Adrenal gland (tissue), 5 donors: ENCODE results near the gene FNDC1.

Source experiments
- CTCF ChIP-seq, 6 experiments: fragments of 450-650 bp in 4 of 6; fragments of 200-600 bp in 2 of 6; sonication (generic) in 1 of 6; IDR thresholded peaks; 1 replicate in 5 of 6; 2 replicates in 1 of 6; pipeline versions ENCODE4 v1.5.1 to v1.8.0; 2016 to 2021; ENCODE audit warnings: antibody characterized with exemption in 6 of 6, mild to moderate bottlenecking in 2 of 6, moderate library complexity in 1 of 6
- POLR2A ChIP-seq, 2 donors: fragments of 450-650 bp; IDR thresholded peaks; one replicate each; pipeline ENCODE4 v1.6.1; 2017; ENCODE audit warnings: antibody characterized with exemption in 2 of 2, mild to moderate bottlenecking in 2 of 2, moderate library complexity in 1 of 2
- donor health status: DM: no; HTN: no; CAD: no.

- TF ChIP-seq CTCF (IDR thresholded peaks at IDR 0.05), result no peak
- TF ChIP-seq POLR2A (IDR thresholded peaks at IDR 0.05), result no peak
Measured at GRCh38 chr6:159137676-159138075, 31.5 kb upstream of the FNDC1 start.
